Measurements from ENCODE around the gene BPHL.

GRCh38 chr6:3162565-3163247 is 44.2 kb downstream of the BPHL start:
- peak; percentile 30 for TF ChIP-seq POLR2A (IDR thresholded peaks at IDR 0.05; ENCODE audit: low read depth)
- TF ChIP-seq, protein P1, sequence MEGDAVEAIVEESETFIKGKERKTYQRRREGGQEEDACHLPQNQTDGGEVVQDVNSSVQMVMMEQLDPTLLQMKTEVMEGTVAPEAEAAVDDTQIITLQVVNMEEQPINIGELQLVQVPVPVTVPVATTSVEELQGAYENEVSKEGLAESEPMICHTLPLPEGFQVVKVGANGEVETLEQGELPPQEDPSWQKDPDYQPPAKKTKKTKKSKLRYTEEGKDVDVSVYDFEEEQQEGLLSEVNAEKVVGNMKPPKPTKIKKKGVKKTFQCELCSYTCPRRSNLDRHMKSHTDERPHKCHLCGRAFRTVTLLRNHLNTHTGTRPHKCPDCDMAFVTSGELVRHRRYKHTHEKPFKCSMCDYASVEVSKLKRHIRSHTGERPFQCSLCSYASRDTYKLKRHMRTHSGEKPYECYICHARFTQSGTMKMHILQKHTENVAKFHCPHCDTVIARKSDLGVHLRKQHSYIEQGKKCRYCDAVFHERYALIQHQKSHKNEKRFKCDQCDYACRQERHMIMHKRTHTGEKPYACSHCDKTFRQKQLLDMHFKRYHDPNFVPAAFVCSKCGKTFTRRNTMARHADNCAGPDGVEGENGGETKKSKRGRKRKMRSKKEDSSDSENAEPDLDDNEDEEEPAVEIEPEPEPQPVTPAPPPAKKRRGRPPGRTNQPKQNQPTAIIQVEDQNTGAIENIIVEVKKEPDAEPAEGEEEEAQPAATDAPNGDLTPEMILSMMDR (IDR thresholded peaks at IDR 0.05) = peak in 1 of 3 experiments; percentile 19
